ENCODE measurements around the gene RYR3.

Gene RYR3

DNA sequence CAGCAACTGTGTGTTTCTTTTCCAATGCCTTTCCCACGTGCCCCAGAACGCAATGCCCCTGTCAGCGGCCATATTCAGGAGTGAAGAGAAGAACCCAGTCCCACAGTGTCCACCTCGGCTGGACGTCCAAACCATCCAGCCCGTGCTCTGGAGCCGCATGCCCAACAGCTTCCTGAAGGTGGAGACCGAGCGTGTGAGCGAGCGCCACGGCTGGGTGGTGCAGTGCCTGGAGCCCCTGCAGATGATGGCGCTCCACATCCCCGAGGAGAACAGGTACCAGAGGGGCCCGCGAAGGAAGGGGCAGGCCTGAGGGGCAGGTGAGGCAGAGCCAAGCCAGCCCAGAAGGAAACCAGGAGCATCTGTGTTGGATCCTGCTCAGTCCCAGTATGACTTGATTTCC is 349.4 kb downstream of the RYR3 start:
- TF ChIP-seq OSR1 (CRISPR knock-in tag; IDR thresholded peaks at IDR 0.05), result no peak
- TF ChIP-seq TOX (CRISPR knock-in tag; IDR thresholded peaks at IDR 0.05; ENCODE audit: borderline replicate concordance), result no peak
- no peak for TF ChIP-seq CSDC2 (CRISPR knock-in tag; IDR thresholded peaks at IDR 0.05)
- TF ChIP-seq, protein P1, sequence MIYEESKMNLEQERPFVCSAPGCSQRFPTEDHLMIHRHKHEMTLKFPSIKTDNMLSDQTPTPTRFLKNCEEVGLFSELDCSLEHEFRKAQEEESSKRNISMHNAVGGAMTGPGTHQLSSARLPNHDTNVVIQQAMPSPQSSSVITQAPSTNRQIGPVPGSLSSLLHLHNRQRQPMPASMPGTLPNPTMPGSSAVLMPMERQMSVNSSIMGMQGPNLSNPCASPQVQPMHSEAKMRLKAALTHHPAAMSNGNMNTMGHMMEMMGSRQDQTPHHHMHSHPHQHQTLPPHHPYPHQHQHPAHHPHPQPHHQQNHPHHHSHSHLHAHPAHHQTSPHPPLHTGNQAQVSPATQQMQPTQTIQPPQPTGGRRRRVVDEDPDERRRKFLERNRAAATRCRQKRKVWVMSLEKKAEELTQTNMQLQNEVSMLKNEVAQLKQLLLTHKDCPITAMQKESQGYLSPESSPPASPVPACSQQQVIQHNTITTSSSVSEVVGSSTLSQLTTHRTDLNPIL (CRISPR knock-in tag; IDR thresholded peaks at IDR 0.05; ENCODE audit: low read depth), result no peak
- TF ChIP-seq, protein P2, sequence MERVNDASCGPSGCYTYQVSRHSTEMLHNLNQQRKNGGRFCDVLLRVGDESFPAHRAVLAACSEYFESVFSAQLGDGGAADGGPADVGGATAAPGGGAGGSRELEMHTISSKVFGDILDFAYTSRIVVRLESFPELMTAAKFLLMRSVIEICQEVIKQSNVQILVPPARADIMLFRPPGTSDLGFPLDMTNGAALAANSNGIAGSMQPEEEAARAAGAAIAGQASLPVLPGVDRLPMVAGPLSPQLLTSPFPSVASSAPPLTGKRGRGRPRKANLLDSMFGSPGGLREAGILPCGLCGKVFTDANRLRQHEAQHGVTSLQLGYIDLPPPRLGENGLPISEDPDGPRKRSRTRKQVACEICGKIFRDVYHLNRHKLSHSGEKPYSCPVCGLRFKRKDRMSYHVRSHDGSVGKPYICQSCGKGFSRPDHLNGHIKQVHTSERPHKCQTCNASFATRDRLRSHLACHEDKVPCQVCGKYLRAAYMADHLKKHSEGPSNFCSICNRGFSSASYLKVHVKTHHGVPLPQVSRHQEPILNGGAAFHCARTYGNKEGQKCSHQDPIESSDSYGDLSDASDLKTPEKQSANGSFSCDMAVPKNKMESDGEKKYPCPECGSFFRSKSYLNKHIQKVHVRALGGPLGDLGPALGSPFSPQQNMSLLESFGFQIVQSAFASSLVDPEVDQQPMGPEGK (CRISPR knock-in tag; IDR thresholded peaks at IDR 0.05; ENCODE audit: borderline replicate concordance), result no peak
- no peak for TF ChIP-seq ZNF565 (CRISPR knock-in tag; conservative IDR thresholded peaks at IDR 0.05; ENCODE audit: low read depth)
- TF ChIP-seq ESRRG (CRISPR knock-in tag; IDR thresholded peaks at IDR 0.05), result no peak
- TF ChIP-seq, protein P3, sequence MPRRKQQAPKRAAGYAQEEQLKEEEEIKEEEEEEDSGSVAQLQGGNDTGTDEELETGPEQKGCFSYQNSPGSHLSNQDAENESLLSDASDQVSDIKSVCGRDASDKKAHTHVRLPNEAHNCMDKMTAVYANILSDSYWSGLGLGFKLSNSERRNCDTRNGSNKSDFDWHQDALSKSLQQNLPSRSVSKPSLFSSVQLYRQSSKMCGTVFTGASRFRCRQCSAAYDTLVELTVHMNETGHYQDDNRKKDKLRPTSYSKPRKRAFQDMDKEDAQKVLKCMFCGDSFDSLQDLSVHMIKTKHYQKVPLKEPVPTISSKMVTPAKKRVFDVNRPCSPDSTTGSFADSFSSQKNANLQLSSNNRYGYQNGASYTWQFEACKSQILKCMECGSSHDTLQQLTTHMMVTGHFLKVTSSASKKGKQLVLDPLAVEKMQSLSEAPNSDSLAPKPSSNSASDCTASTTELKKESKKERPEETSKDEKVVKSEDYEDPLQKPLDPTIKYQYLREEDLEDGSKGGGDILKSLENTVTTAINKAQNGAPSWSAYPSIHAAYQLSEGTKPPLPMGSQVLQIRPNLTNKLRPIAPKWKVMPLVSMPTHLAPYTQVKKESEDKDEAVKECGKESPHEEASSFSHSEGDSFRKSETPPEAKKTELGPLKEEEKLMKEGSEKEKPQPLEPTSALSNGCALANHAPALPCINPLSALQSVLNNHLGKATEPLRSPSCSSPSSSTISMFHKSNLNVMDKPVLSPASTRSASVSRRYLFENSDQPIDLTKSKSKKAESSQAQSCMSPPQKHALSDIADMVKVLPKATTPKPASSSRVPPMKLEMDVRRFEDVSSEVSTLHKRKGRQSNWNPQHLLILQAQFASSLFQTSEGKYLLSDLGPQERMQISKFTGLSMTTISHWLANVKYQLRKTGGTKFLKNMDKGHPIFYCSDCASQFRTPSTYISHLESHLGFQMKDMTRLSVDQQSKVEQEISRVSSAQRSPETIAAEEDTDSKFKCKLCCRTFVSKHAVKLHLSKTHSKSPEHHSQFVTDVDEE (CRISPR knock-in tag; IDR thresholded peaks at IDR 0.05), result no peak
- no peak for TF ChIP-seq GLIS3 (CRISPR knock-in tag; IDR thresholded peaks at IDR 0.05)
- ATAC-seq, result no peak

GRCh38 chr15:33662014-33662413 is 351.2 kb downstream of the RYR3 start:
- no peak for ATAC-seq
- no peak for TF ChIP-seq ARNTL (CRISPR knock-in tag; IDR thresholded peaks at IDR 0.05; ENCODE audit: borderline replicate concordance, low read depth)
- TF ChIP-seq, protein P3 (CRISPR knock-in tag; IDR thresholded peaks at IDR 0.05), result no peak
- no peak for TF ChIP-seq RARB (CRISPR knock-in tag; IDR thresholded peaks at IDR 0.05)
- TF ChIP-seq ZC3H10 (CRISPR knock-in tag; IDR thresholded peaks at IDR 0.05), result no peak
- TF ChIP-seq ZFP3 (CRISPR knock-in tag; IDR thresholded peaks at IDR 0.05), result no peak
- no peak for TF ChIP-seq ZNF70 (CRISPR knock-in tag; IDR thresholded peaks at IDR 0.05)
- TF ChIP-seq GLIS3 (CRISPR knock-in tag; IDR thresholded peaks at IDR 0.05), result no peak
- no peak for TF ChIP-seq ZNF8 (CRISPR knock-in tag; IDR thresholded peaks at IDR 0.05)
- no peak for TF ChIP-seq ZNF565 (CRISPR knock-in tag; conservative IDR thresholded peaks at IDR 0.05; ENCODE audit: low read depth)
- no peak for TF ChIP-seq TCF4 (CRISPR knock-in tag; IDR thresholded peaks at IDR 0.05; ENCODE audit: borderline replicate concordance)
- no peak for TF ChIP-seq ISL1 (CRISPR knock-in tag; IDR thresholded peaks at IDR 0.05)
- TF ChIP-seq ESRRG (CRISPR knock-in tag; IDR thresholded peaks at IDR 0.05), result no peak
- TF ChIP-seq TOX (CRISPR knock-in tag; IDR thresholded peaks at IDR 0.05; ENCODE audit: borderline replicate concordance), result no peak
- TF ChIP-seq CSDC2 (CRISPR knock-in tag; IDR thresholded peaks at IDR 0.05), result no peak
- TF ChIP-seq, protein P4, sequence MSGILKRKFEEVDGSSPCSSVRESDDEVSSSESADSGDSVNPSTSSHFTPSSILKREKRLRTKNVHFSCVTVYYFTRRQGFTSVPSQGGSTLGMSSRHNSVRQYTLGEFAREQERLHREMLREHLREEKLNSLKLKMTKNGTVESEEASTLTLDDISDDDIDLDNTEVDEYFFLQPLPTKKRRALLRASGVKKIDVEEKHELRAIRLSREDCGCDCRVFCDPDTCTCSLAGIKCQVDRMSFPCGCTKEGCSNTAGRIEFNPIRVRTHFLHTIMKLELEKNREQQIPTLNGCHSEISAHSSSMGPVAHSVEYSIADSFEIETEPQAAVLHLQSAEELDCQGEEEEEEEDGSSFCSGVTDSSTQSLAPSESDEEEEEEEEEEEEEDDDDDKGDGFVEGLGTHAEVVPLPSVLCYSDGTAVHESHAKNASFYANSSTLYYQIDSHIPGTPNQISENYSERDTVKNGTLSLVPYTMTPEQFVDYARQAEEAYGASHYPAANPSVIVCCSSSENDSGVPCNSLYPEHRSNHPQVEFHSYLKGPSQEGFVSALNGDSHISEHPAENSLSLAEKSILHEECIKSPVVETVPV (CRISPR knock-in tag; IDR thresholded peaks at IDR 0.05), result no peak
- TF ChIP-seq PPARA (CRISPR knock-in tag; IDR thresholded peaks at IDR 0.05; ENCODE audit: borderline replicate concordance), result no peak

DNA sequence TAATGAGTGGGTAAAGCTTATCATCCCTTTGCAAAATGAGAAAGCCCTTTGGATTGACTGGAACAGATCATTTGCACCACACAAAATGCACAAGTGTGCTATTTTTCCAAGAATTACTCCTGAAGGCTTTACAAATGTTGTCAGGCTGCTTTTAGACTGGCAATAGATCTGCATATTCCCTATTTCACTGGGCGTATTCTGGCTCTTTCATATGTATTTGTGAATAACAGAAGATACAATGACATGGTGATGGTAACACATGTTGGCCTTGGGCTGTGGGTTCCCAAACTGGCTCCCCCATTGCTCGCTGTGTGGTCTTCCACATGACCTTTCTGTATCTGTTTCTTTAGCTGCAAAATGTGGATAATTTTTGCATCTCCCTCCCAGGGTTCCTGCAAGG is 354.2 kb downstream of the RYR3 start:
- TF ChIP-seq OSR1 (CRISPR knock-in tag; IDR thresholded peaks at IDR 0.05), result no peak
- TF ChIP-seq TCF4 (CRISPR knock-in tag; IDR thresholded peaks at IDR 0.05; ENCODE audit: borderline replicate concordance), result no peak
- TF ChIP-seq ZC3H10 (CRISPR knock-in tag; IDR thresholded peaks at IDR 0.05), result no peak
- no peak for TF ChIP-seq ZNF565 (CRISPR knock-in tag; conservative IDR thresholded peaks at IDR 0.05; ENCODE audit: low read depth)
- no peak for TF ChIP-seq ZNF70 (CRISPR knock-in tag; IDR thresholded peaks at IDR 0.05)
- no peak for TF ChIP-seq ZNF8 (CRISPR knock-in tag; IDR thresholded peaks at IDR 0.05)
- TF ChIP-seq SNAI2 (CRISPR knock-in tag; IDR thresholded peaks at IDR 0.05), result no peak
- TF ChIP-seq, protein P4 (CRISPR knock-in tag; IDR thresholded peaks at IDR 0.05), result no peak
- TF ChIP-seq GLIS3 (CRISPR knock-in tag; IDR thresholded peaks at IDR 0.05), result no peak
- TF ChIP-seq ISL1 (CRISPR knock-in tag; IDR thresholded peaks at IDR 0.05), result no peak
- TF ChIP-seq CSDC2 (CRISPR knock-in tag; IDR thresholded peaks at IDR 0.05), result no peak
- TF ChIP-seq BACH2 (CRISPR knock-in tag; IDR thresholded peaks at IDR 0.05; ENCODE audit: borderline replicate concordance), result no peak
- TF ChIP-seq ESRRG (CRISPR knock-in tag; IDR thresholded peaks at IDR 0.05), result no peak
- TF ChIP-seq, protein P3 (CRISPR knock-in tag; IDR thresholded peaks at IDR 0.05), result no peak
- ATAC-seq, result no peak
